Measurements from ENCODE around the gene FHAD1. TPM values are rescaled to one million over a fixed set of nuclear protein-coding genes. Genes with fewer than 3 reads are reported as not detected.
"Not testable (repeated sequence)": the region's sequence is repeated elsewhere in the genome, so short reads cannot be mapped to it uniquely, and the experiment has no call there.

FHAD1 gene
- total RNA-seq, 1 donor: 0.63 TPM

- TF ChIP-seq, protein P1, sequence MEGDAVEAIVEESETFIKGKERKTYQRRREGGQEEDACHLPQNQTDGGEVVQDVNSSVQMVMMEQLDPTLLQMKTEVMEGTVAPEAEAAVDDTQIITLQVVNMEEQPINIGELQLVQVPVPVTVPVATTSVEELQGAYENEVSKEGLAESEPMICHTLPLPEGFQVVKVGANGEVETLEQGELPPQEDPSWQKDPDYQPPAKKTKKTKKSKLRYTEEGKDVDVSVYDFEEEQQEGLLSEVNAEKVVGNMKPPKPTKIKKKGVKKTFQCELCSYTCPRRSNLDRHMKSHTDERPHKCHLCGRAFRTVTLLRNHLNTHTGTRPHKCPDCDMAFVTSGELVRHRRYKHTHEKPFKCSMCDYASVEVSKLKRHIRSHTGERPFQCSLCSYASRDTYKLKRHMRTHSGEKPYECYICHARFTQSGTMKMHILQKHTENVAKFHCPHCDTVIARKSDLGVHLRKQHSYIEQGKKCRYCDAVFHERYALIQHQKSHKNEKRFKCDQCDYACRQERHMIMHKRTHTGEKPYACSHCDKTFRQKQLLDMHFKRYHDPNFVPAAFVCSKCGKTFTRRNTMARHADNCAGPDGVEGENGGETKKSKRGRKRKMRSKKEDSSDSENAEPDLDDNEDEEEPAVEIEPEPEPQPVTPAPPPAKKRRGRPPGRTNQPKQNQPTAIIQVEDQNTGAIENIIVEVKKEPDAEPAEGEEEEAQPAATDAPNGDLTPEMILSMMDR (IDR thresholded peaks at IDR 0.05; ENCODE audit: insufficient read depth, low read length): no peak
- no peak overlapping the region for H3K4me3 ChIP-seq (ENCODE audit: low read depth, low read length)
- no peak for DNase-seq (ENCODE audit: low read depth)
These were observed 179.7 kb downstream of the FHAD1 start for GRCh38 chr1:15426492-15427279.

DNA sequence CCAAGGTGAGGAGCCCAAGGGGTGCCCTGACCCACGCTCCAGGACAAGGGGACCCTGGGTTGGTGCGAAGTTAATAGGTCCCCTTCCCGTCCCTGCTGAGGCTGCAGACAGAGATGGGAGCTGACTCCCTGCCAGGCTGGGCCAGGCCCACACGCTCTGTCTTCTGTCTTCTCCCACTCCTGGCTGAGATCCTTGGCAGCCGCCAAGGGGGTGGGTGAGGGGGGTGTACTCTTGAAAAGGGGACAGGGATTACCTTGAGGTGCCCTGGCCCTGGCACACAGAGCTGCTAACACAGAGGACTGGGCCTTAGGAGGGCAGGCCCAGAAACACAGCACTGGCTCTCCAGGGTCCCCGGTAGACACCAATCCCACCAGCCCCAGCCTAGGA, 180.2 kb downstream of the FHAD1 start:
- TF ChIP-seq, protein P1 (IDR thresholded peaks at IDR 0.05; ENCODE audit: insufficient read depth, low read length): no peak
- no peak for DNase-seq (ENCODE audit: low read depth)
- H3K4me3 ChIP-seq (ENCODE audit: low read depth, low read length): no peak overlapping the region

DNA sequence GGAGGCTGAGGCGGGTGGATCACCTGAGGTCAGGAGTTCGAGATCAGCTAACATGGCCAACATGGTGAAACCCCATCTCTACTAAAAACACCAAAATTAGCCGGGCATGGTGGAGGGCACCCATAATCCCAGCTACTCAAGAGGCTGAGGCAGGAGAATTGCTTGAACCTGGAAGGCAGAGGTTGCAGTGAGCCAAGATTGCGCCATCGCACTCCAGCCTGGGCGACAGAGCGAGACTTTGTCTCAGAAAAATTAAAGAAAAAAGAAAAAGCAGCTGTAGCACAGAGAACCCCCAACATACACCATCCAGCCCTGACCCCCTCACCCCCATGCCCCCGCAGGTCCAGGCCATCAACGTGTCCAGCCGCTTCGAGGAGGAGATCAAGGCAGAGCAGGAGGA, 181.2 kb downstream of the FHAD1 start:
- not testable (repeated sequence) for H3K4me3 ChIP-seq (ENCODE audit: low read depth, low read length); DNase-seq (ENCODE audit: low read depth)

GRCh38 chr1:15428815-15429435, 181.9 kb downstream of the FHAD1 start:
- H3K4me3 ChIP-seq (ENCODE audit: low read depth, low read length): no peak overlapping the region
- TF ChIP-seq, protein P1 (IDR thresholded peaks at IDR 0.05; ENCODE audit: insufficient read depth, low read length): no peak
- no peak for DNase-seq (ENCODE audit: low read depth)

DNA sequence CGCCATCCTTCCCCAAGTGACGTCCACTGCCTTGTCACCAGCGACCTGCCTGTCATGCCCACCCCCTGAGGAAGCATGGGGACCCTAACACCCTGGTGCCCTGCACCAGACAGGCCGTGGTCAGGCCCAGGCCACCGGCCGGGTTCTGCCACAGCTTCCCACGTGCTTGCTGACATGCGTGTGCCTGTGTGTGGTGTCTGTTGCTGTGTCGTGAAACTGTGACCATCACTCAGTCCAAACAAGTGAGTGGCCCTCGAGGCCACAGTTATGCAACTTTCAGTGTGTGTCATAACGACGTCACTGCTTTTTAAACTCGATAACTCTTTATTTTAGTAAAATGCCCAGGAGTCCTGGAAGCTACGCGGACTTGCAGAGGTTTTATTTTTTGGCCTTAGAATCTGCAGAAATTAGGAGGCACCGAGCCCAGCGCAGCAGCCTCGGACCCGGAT, 182.7 kb downstream of the FHAD1 start:
- peak; percentile 41 for DNase-seq (ENCODE audit: low read depth)
- TF ChIP-seq, protein P1 (IDR thresholded peaks at IDR 0.05; ENCODE audit: insufficient read depth, low read length): no peak
- H3K4me3 ChIP-seq (ENCODE audit: low read depth, low read length): no peak overlapping the region

DNA sequence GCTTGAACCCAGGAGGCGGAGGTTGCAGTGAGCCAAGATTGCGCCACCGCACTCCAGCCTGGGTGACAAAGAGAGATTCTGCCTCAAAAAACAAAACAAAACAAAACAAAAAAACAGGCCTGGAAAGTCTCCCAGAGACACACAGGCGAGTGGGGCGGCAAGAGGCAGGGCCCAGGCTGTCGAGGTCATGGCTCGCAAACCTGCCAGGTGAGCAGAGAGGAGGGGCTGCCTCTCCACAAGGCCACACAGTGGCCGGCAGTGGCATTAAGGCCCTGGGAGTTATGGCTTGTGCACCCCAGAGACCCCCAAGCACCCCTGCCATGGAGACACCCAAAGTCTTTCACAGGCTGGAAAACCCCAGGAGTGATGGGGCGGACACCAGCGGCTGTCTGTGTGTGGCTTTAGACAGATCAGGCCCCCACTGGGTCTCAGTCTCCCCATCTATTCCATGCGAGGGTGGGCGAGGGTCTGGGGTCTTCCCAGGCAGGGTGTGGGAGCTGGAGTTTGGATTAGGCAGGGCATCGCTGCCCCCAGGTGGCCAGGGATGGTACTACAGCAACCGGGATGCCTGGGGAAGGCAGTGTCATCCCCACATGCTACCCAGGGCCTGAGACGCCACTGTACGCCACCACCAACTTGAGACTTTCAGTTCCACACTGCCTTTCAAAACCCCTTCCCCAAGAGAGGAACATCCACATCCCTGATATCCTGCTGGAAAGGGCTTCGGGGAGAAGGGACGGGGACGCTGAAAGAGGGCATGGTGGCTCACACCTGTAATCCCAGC, 184.0 kb downstream of the FHAD1 start:
- TF ChIP-seq, protein P1 (IDR thresholded peaks at IDR 0.05; ENCODE audit: insufficient read depth, low read length): peak; percentile 94
- no peak overlapping the region for H3K4me3 ChIP-seq (ENCODE audit: low read depth, low read length)
- peak; percentile 44 for DNase-seq (ENCODE audit: low read depth)

- TF ChIP-seq, protein P1 (IDR thresholded peaks at IDR 0.05; ENCODE audit: insufficient read depth, low read length): no peak
- H3K4me3 ChIP-seq (ENCODE audit: low read depth, low read length): no peak overlapping the region
- DNase-seq (ENCODE audit: low read depth): no peak
These were observed 184.5 kb downstream of the FHAD1 start for GRCh38 chr1:15431571-15431948.
